ENCODE results near the gene RHBDL1.

The RHBDL1 gene

GRCh38 chr16:640614-641013 is 34.9 kb upstream of the RHBDL1 start:
- Histone ChIP-seq H2AFZ (ENCODE audit: low read depth) (no peak overlapping the region), H3K4me1 (ENCODE audit: low read depth, poor library complexity, severe bottlenecking) (peaks cover 18% of the 10 kb centered on the region), H3K4me2 (peak overlapping the region; percentile 96; the same call in 1 of the 2 replicates), H4K20me1 (ENCODE audit: insufficient read depth) (no peaks in the 10 kb centered on the region), H3K36me3 (ENCODE audit: insufficient read depth) (no peaks in the 10 kb centered on the region), H3K4me3 (IDR thresholded peaks at IDR 0.05; ENCODE audit: insufficient read depth, low read depth, low read length) (no peak overlapping the region), H3K27me3 (ENCODE audit: insufficient read depth, low read depth) (no peaks in the 10 kb centered on the region), H3K27ac (no peak overlapping the region), H3K79me2 (ENCODE audit: insufficient read depth, low read depth) (peaks cover 23% of the 10 kb centered on the region), H3K9ac (peak overlapping the region; percentile 85; the same call in 1 of the 2 replicates)
- no peak for TF ChIP-seq CTCF (conservative IDR thresholded peaks at IDR 0.05; ENCODE audit: low read depth, low read length)

GRCh38 chr16:641326-642188 is 33.9 kb upstream of the RHBDL1 start, which contains the start of gene MCRIP2:
TSS of gene MCRIP2 (plus strand) at chr16:641828. CDS start at chr16:641992, 164 bp downstream.
- no peaks in the 10 kb centered on the region for H4K20me1 ChIP-seq (ENCODE audit: insufficient read depth)
- H3K27ac ChIP-seq: peak within 1 kb of the TSS; percentile 77
- peak within 1 kb of the TSS; percentile 85 for H3K9ac ChIP-seq
- H3K4me3 ChIP-seq (IDR thresholded peaks at IDR 0.05; ENCODE audit: insufficient read depth, low read depth, low read length): peak within 1 kb of the TSS; percentile 39
- no peaks in the 10 kb centered on the region for H3K36me3 ChIP-seq (ENCODE audit: insufficient read depth)
- peak within 1 kb of the TSS; percentile 96 for H3K4me2 ChIP-seq
- H3K4me1 ChIP-seq (ENCODE audit: low read depth, poor library complexity, severe bottlenecking): peaks cover 18% of the 10 kb centered on the region
- TF ChIP-seq CTCF (conservative IDR thresholded peaks at IDR 0.05; ENCODE audit: low read depth, low read length): no peak
- no peaks in the 10 kb centered on the region for H3K27me3 ChIP-seq (ENCODE audit: insufficient read depth, low read depth)
- peaks cover 19% of the 10 kb centered on the region for H3K79me2 ChIP-seq (ENCODE audit: insufficient read depth, low read depth)
- H2AFZ ChIP-seq (ENCODE audit: low read depth): peak within 1 kb of the TSS; percentile 85

DNA sequence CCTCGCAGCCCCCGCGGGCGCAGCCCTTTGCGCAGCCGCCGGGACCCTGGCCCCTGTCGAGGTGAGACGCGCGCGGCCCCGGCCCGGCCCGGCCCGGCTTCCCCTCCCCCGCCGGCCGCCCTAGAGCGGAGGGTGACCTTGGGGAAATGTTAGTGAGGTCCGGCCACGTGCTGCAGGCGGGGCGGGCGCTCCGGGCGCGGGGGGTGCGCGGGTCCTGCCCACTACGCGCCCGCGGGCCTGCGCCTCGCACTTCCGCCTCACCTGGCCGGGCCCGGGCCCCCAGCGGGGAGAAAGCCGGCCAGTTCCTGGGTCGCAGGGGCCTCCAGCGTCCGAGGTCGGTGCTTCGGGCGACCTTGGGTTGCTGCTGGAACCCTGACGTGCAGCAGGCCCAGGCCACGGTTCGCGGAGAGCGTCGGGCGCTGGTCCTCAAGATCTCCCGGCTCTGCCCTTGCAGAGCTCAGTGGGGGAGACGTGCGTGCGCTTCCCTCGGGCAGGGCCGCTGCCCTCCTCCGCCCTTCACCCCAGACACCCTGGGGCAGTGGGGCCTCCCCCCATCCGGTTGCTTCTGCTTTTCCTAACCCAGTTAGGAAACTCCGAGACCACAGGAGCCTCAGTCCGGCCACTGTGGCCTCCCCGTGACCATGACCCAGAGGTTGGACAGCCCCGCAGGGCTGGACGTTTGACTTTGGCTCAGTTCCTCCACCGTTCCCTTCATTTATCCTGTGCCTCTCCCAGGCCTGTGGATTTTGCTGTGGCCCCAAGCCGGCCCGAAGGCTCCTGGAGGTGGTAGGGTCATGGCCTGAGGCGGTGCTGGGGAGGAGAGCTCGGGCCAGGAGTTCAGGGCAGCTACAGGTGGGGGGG is 33.1 kb upstream of the RHBDL1 start:
- Histone ChIP-seq H4K20me1 (ENCODE audit: insufficient read depth) (no peaks in the 10 kb centered on the region), H3K36me3 (ENCODE audit: insufficient read depth) (no peaks in the 10 kb centered on the region), H3K27me3 (ENCODE audit: insufficient read depth, low read depth) (no peaks in the 10 kb centered on the region), H3K4me1 (ENCODE audit: low read depth, poor library complexity, severe bottlenecking) (peaks cover 16% of the 10 kb centered on the region), H3K27ac (peak overlapping the region; percentile 77), H3K4me2 (peak overlapping the region; percentile 96), H3K4me3 (IDR thresholded peaks at IDR 0.05; ENCODE audit: insufficient read depth, low read depth, low read length) (peak overlapping the region; percentile 39), H2AFZ (ENCODE audit: low read depth) (peak overlapping the region; percentile 85), H3K79me2 (ENCODE audit: insufficient read depth, low read depth) (peaks cover 19% of the 10 kb centered on the region), H3K9ac (peak overlapping the region; percentile 85)
- TF ChIP-seq CTCF (conservative IDR thresholded peaks at IDR 0.05; ENCODE audit: low read depth, low read length): no peak

DNA sequence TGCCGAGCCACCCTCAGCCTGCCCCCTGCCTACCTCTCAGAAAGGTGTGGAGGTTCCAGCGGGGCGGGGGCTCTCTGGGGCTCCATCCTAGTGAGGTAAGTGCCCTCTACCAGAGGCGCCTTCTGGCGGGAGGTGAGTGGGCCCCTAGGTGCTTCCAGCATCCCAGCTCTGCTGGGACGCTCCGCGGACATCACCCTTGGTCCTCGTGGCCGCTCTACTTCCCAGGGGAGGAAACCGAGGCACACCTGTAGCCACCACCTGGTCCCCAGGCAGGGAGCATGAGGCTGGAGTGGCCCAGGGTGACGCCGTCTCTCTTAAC is 32.5 kb upstream of the RHBDL1 start:
- H3K4me2 ChIP-seq: peak overlapping the region; percentile 96
- no peak overlapping the region; the same call in 1 of the 2 replicates for H3K27ac ChIP-seq
- H4K20me1 ChIP-seq (ENCODE audit: insufficient read depth): no peaks in the 10 kb centered on the region
- no peak overlapping the region for H2AFZ ChIP-seq (ENCODE audit: low read depth)
- no peaks in the 10 kb centered on the region for H3K36me3 ChIP-seq (ENCODE audit: insufficient read depth)
- H3K4me1 ChIP-seq (ENCODE audit: low read depth, poor library complexity, severe bottlenecking): peaks cover 15% of the 10 kb centered on the region
- peak overlapping the region; percentile 85; the same call in 1 of the 2 replicates for H3K9ac ChIP-seq
- H3K79me2 ChIP-seq (ENCODE audit: insufficient read depth, low read depth): peaks cover 19% of the 10 kb centered on the region
- no peak for TF ChIP-seq CTCF (conservative IDR thresholded peaks at IDR 0.05; ENCODE audit: low read depth, low read length)
- H3K4me3 ChIP-seq (IDR thresholded peaks at IDR 0.05; ENCODE audit: insufficient read depth, low read depth, low read length): no peak overlapping the region
- no peaks in the 10 kb centered on the region for H3K27me3 ChIP-seq (ENCODE audit: insufficient read depth, low read depth)

All from KMS-11 (cell line).